ENCODE measurements around the gene PRLHR. TPM values are rescaled to one million over a fixed set of nuclear protein-coding genes. Genes with fewer than 3 reads are reported as not detected.

PRLHR gene
- polyA plus RNA-seq, 3 donors, result not detected

GRCh38 chr10:118567701-118568248, 27.7 kb downstream of the PRLHR start:
- no peak overlapping the region for H2AFZ ChIP-seq (ENCODE audit: insufficient read depth, low read depth, low read length, poor library complexity, severe bottlenecking)
- no peak for DNase-seq
- H3K9ac ChIP-seq (ENCODE audit: insufficient read depth, low read length, poor library complexity, severe bottlenecking), result no peak overlapping the region
- Mint-ChIP-seq H3K27ac (no peak overlapping the region), H3K9me3 (no peaks in the 10 kb centered on the region), H3K4me3 (no peak overlapping the region), H3K4me1 (peaks cover 14% of the 10 kb centered on the region), H3K36me3 (no peaks in the 10 kb centered on the region), H3K27me3 (ENCODE audit: low read depth in 3 of 3) (peaks cover 1 to 12% (median 7%) of the 10 kb centered on the region in 3 donors)
- intact Hi-C loops (cut with micrococcal nuclease), result loop anchor here (2.0 to 10.0 kb wide), 2 partner anchors 157 to 233 kb away; no protein-coding TSS in a partner anchor
- no peaks in the 10 kb centered on the region for H3K79me2 ChIP-seq (ENCODE audit: insufficient read depth, low read length)
- no peaks in the 10 kb centered on the region for H3K27me3 ChIP-seq (ENCODE audit: control insufficient read depth in 2 of 2, insufficient read depth in 2 of 2, low read length in 2 of 2)
- H3K4me2 ChIP-seq (replicated peaks; ENCODE audit: extremely low read depth, low read length, poor library complexity, severe bottlenecking), result no peak overlapping the region
- no peak overlapping the region for H3K27ac ChIP-seq (ENCODE audit: low read depth in 1 of 2, low read length in 2 of 2)
- no peak overlapping the region for H3K4me3 ChIP-seq (replicated peaks in 1 of 3; ENCODE audit: low read depth in 2 of 3, low read length in 3 of 3)
- 99% methylated on average over 8 of the region's 11 CpGs for WGBS (ENCODE audit: insufficient coverage)
- no peaks in the 10 kb centered on the region for H3K36me3 ChIP-seq (replicated peaks in 1 of 2; ENCODE audit: control insufficient read depth in 1 of 2, insufficient read depth in 2 of 2, low read length in 2 of 2)
- peaks cover 15 to 17% of the 10 kb centered on the region in 2 donors for H3K4me1 ChIP-seq (ENCODE audit: control insufficient read depth in 1 of 2, insufficient read depth in 2 of 2, low read length in 2 of 2)
- H4K20me1 ChIP-seq (ENCODE audit: insufficient read depth, low read length), result no peaks in the 10 kb centered on the region
- H3K9me3 ChIP-seq (replicated peaks in 1 of 2; ENCODE audit: control insufficient read depth in 1 of 2, insufficient read depth in 1 of 2, low read length in 2 of 2), result no peaks in the 10 kb centered on the region
- TF ChIP-seq CTCF (IDR thresholded peaks at IDR 0.05), result no peak

- Mint-ChIP-seq H3K27ac (no peak overlapping the region), H3K9me3 (peaks cover 0 to 3% (median 0%) of the 10 kb centered on the region in 7 donors), H3K4me1 (peaks cover 17% of the 10 kb centered on the region), H3K27me3 (ENCODE audit: low read depth in 3 of 3) (peaks cover 1 to 12% (median 5%) of the 10 kb centered on the region in 3 donors), H3K4me3 (no peak overlapping the region), H3K36me3 (no peaks in the 10 kb centered on the region)
- WGBS (ENCODE audit: insufficient coverage), result 95% methylated on average over 8 of the region's 8 CpGs
- no peak overlapping the region for H3K4me3 ChIP-seq (replicated peaks in 1 of 3; ENCODE audit: low read depth in 2 of 3, low read length in 3 of 3)
- H3K9me3 ChIP-seq (replicated peaks in 1 of 2; ENCODE audit: control insufficient read depth in 1 of 2, insufficient read depth in 1 of 2, low read length in 2 of 2), result no peaks in the 10 kb centered on the region
- H3K27me3 ChIP-seq (ENCODE audit: control insufficient read depth in 2 of 2, insufficient read depth in 2 of 2, low read length in 2 of 2), result no peaks in the 10 kb centered on the region
- intact Hi-C loops (cut with micrococcal nuclease), result loop anchor here (10.0 kb wide), 1 partner anchor 158 kb away; no protein-coding TSS in a partner anchor
- H4K20me1 ChIP-seq (ENCODE audit: insufficient read depth, low read length), result no peaks in the 10 kb centered on the region
- H3K4me1 ChIP-seq (ENCODE audit: control insufficient read depth in 1 of 2, insufficient read depth in 2 of 2, low read length in 2 of 2), result peaks cover 15 to 20% of the 10 kb centered on the region in 2 donors
- H2AFZ ChIP-seq (ENCODE audit: insufficient read depth, low read depth, low read length, poor library complexity, severe bottlenecking), result no peak overlapping the region
- H3K27ac ChIP-seq (ENCODE audit: low read depth in 1 of 2, low read length in 2 of 2), result no peak overlapping the region
- no peak overlapping the region for H3K4me2 ChIP-seq (replicated peaks; ENCODE audit: extremely low read depth, low read length, poor library complexity, severe bottlenecking)
- no peaks in the 10 kb centered on the region for H3K79me2 ChIP-seq (ENCODE audit: insufficient read depth, low read length)
- no peak for DNase-seq
- TF ChIP-seq CTCF (IDR thresholded peaks at IDR 0.05), result no peak
- H3K9ac ChIP-seq (ENCODE audit: insufficient read depth, low read length, poor library complexity, severe bottlenecking), result no peak overlapping the region
- no peaks in the 10 kb centered on the region for H3K36me3 ChIP-seq (replicated peaks in 1 of 2; ENCODE audit: control insufficient read depth in 1 of 2, insufficient read depth in 2 of 2, low read length in 2 of 2)
Observed at GRCh38 chr10:118566911-118567310, 28.5 kb downstream of the PRLHR start.
